ENCODE measurements around the gene S100A5.

The S100A5 gene

DNA sequence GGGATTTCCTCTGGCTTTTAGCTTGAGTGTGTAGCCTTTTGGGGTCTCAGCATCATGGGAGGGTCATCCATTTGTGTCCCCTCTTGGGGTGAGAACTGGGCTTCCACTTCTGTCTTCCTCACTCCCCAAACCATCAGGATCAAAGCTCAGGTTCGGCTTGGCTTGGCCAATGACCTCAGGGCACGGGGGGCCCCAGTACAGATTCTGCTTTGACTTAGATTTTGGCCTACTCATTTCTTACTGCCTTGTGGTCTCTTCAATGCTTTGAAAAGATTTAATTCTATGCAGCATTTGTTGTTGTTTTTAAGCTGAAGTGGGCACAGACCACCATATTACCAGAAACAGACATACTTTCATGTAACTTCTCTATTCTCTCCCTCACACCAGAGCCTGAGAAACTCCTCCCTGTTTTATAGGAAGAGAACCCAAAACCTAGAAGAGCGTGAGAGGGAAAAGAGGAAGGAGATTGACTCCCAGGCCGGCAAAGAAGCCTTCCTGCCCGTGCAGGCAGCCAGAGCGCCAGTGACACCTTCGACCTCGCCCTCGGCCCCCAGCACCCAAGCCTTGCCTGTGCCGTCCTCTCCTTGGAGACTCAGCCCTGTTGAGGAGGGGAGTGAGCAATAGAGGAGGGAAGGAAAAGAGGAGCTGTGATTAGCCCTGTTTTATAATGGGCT is 10.2 kb upstream of the S100A5 start:
- Histone ChIP-seq H4K91ac (ENCODE audit: low read depth, low read length) (peak overlapping the region; percentile 100), H3K9ac (ENCODE audit: low read length) (no peak overlapping the region), H3K4ac (ENCODE audit: low read depth, low read length) (peak overlapping the region; percentile 42), H2AK5ac (ENCODE audit: low read length) (peak overlapping the region; percentile 87), H3K4me3 (ENCODE audit: low read depth, low read length) (no peak overlapping the region), H2BK12ac (ENCODE audit: low read length) (peak overlapping the region; percentile 98), H3K9me3 (ENCODE audit: insufficient read depth, low read depth, low read length) (no peaks in the 10 kb centered on the region), H3K27ac (ENCODE audit: low read depth, low read length) (peak overlapping the region; percentile 80), H3K23ac (ENCODE audit: low read length) (no peak overlapping the region), H3K27me3 (ENCODE audit: insufficient read depth, low read length) (no peaks in the 10 kb centered on the region), H3K18ac (ENCODE audit: low read length) (peak overlapping the region; percentile 82), H3K79me2 (ENCODE audit: control insufficient read depth, insufficient read depth, low read length, poor library complexity) (peaks cover 14% of the 10 kb centered on the region), H4K8ac (ENCODE audit: low read depth, low read length) (peak overlapping the region; percentile 82), H2BK120ac (ENCODE audit: insufficient read depth, low read length, poor library complexity) (peak overlapping the region; percentile 99), H3K4me1 (ENCODE audit: control insufficient read depth in 1 of 2, insufficient read depth in 2 of 2, low read length in 2 of 2) (peaks cover 60% of the 10 kb centered on the region in 2 experiments), H3K14ac (ENCODE audit: low read length) (peak overlapping the region; percentile 92), H3K79me1 (ENCODE audit: low read length) (peaks cover 63% of the 10 kb centered on the region), H4K12ac (ENCODE audit: low read depth, low read length) (no peak overlapping the region), H2AFZ (ENCODE audit: insufficient read depth, low read length, poor library complexity) (no peak overlapping the region), H3K36me3 (ENCODE audit: control insufficient read depth in 1 of 2, insufficient read depth in 2 of 2, low read length in 2 of 2) (no peaks in the 10 kb centered on the region), H2BK5ac (ENCODE audit: low read depth, low read length, poor library complexity) (peak overlapping the region; percentile 97), H3K4me2 (ENCODE audit: low read length) (no peak overlapping the region)
- no peak for DNase-seq
- no CpG with 5 or more reads among the region's 10 CpGs for WGBS (ENCODE audit: extremely low coverage, insufficient coverage, insufficient read length)

DNA sequence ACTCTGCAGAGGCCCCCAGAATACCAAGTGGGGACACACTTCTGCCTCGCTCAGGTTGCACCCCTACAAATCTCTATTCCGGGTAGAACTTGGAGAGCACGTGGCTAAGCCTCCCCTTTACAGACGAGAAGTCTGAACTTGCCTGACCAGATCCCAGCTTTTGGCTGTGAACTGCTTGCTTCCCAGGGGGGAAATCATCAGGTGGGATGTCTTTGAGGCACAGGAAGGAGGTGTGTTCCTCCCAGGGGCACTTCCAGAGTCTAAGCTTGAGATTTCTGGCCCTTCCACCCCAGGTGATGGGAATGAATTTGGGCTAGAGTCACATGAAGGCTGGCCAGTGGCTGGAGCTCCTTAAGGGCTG is 9.6 kb upstream of the S100A5 start:
- peaks cover 15% of the 10 kb centered on the region for H3K79me2 ChIP-seq (ENCODE audit: control insufficient read depth, insufficient read depth, low read length, poor library complexity)
- H3K9ac ChIP-seq (ENCODE audit: low read length), result no peak overlapping the region
- H3K4me2 ChIP-seq (ENCODE audit: low read length), result no peak overlapping the region
- no peak overlapping the region for H3K4me3 ChIP-seq (ENCODE audit: low read depth, low read length)
- peak overlapping the region; percentile 87 for H2AK5ac ChIP-seq (ENCODE audit: low read length)
- peak overlapping the region; percentile 100 for H4K91ac ChIP-seq (ENCODE audit: low read depth, low read length)
- H3K4me1 ChIP-seq (ENCODE audit: control insufficient read depth in 1 of 2, insufficient read depth in 2 of 2, low read length in 2 of 2), result peaks cover 66% of the 10 kb centered on the region in 2 experiments
- peak overlapping the region; percentile 80 for H3K27ac ChIP-seq (ENCODE audit: low read depth, low read length)
- H3K23ac ChIP-seq (ENCODE audit: low read length), result no peak overlapping the region
- H2BK120ac ChIP-seq (ENCODE audit: insufficient read depth, low read length, poor library complexity), result peak overlapping the region; percentile 99
- H3K18ac ChIP-seq (ENCODE audit: low read length), result peak overlapping the region; percentile 82
- H3K27me3 ChIP-seq (ENCODE audit: insufficient read depth, low read length), result no peaks in the 10 kb centered on the region
- H2AFZ ChIP-seq (ENCODE audit: insufficient read depth, low read length, poor library complexity), result peak overlapping the region; percentile 76
- peak overlapping the region; percentile 92 for H3K14ac ChIP-seq (ENCODE audit: low read length)
- peak overlapping the region; percentile 82 for H4K8ac ChIP-seq (ENCODE audit: low read depth, low read length)
- H4K12ac ChIP-seq (ENCODE audit: low read depth, low read length), result no peak overlapping the region
- no peak for DNase-seq
- H3K9me3 ChIP-seq (ENCODE audit: insufficient read depth, low read depth, low read length), result no peaks in the 10 kb centered on the region
- no peaks in the 10 kb centered on the region for H3K36me3 ChIP-seq (ENCODE audit: control insufficient read depth in 1 of 2, insufficient read depth in 2 of 2, low read length in 2 of 2)
- no CpG with 5 or more reads among the region's 4 CpGs for WGBS (ENCODE audit: extremely low coverage, insufficient coverage, insufficient read length)
- H3K79me1 ChIP-seq (ENCODE audit: low read length), result peaks cover 68% of the 10 kb centered on the region
- H2BK5ac ChIP-seq (ENCODE audit: low read depth, low read length, poor library complexity), result peak overlapping the region; percentile 97
- peak overlapping the region; percentile 98 for H2BK12ac ChIP-seq (ENCODE audit: low read length)
- peak overlapping the region; percentile 90 for H3K4ac ChIP-seq (ENCODE audit: low read depth, low read length)

DNA sequence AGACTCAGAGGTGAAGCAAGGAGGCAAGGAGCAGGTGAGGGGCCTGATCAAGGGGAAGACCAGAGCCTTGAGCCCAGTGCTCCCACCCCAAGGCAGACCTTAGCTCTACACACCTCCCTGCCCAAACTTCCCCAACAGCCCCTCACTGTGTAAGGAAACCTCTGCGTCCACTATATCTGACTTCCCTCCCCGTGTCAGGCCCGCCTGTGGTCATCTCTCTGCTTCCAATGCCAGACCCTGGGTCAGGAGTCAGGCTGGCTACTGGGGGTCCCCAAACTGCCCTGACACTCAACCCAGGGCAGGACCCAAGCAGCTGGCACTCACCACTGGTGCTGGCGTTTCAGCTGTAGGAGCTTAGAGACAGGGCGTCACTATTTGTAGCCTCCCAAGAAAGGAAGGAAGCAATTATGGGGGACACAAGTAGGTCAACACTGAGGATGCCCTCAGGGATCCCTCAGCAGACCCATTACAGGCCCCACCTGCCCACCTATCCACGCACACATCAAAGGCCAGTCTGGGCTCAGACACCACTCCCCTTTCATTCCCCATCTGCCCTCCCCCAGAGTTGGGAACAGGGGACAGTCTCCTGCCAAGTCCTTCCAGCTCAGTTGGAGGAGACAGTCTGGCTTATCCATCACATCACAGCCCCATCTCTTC is 9.1 kb upstream of the S100A5 start:
- peak overlapping the region; percentile 87 for H2AK5ac ChIP-seq (ENCODE audit: low read length)
- peak overlapping the region; percentile 98 for H2BK12ac ChIP-seq (ENCODE audit: low read length)
- H3K27me3 ChIP-seq (ENCODE audit: insufficient read depth, low read length), result no peaks in the 10 kb centered on the region
- H3K9me3 ChIP-seq (ENCODE audit: insufficient read depth, low read depth, low read length), result no peaks in the 10 kb centered on the region
- peaks cover 70% of the 10 kb centered on the region for H3K79me1 ChIP-seq (ENCODE audit: low read length)
- H3K9ac ChIP-seq (ENCODE audit: low read length), result no peak overlapping the region
- no peak overlapping the region for H3K23ac ChIP-seq (ENCODE audit: low read length)
- H3K79me2 ChIP-seq (ENCODE audit: control insufficient read depth, insufficient read depth, low read length, poor library complexity), result peaks cover 15% of the 10 kb centered on the region
- no peaks in the 10 kb centered on the region for H3K36me3 ChIP-seq (ENCODE audit: control insufficient read depth in 1 of 2, insufficient read depth in 2 of 2, low read length in 2 of 2)
- H3K4me3 ChIP-seq (ENCODE audit: low read depth, low read length), result no peak overlapping the region
- H3K4ac ChIP-seq (ENCODE audit: low read depth, low read length), result peak overlapping the region; percentile 90
- peak overlapping the region; percentile 97 for H2BK5ac ChIP-seq (ENCODE audit: low read depth, low read length, poor library complexity)
- H3K18ac ChIP-seq (ENCODE audit: low read length), result peak overlapping the region; percentile 82
- peak overlapping the region; percentile 92 for H3K14ac ChIP-seq (ENCODE audit: low read length)
- H4K91ac ChIP-seq (ENCODE audit: low read depth, low read length), result peak overlapping the region; percentile 100
- no peak for DNase-seq
- H2BK120ac ChIP-seq (ENCODE audit: insufficient read depth, low read length, poor library complexity), result peak overlapping the region; percentile 99
- H3K4me1 ChIP-seq (ENCODE audit: control insufficient read depth in 1 of 2, insufficient read depth in 2 of 2, low read length in 2 of 2), result peaks cover 69% of the 10 kb centered on the region in 2 experiments
- H2AFZ ChIP-seq (ENCODE audit: insufficient read depth, low read length, poor library complexity), result peak overlapping the region; percentile 76
- H3K27ac ChIP-seq (ENCODE audit: low read depth, low read length), result peak overlapping the region; percentile 80
- peak overlapping the region; percentile 82 for H4K8ac ChIP-seq (ENCODE audit: low read depth, low read length)
- H3K4me2 ChIP-seq (ENCODE audit: low read length), result no peak overlapping the region
- peak overlapping the region; percentile 29 for H4K12ac ChIP-seq (ENCODE audit: low read depth, low read length)
- no CpG with 5 or more reads among the region's 6 CpGs for whole genome bisulfite sequencing (ENCODE audit: extremely low coverage, insufficient coverage, insufficient read length)

DNA sequence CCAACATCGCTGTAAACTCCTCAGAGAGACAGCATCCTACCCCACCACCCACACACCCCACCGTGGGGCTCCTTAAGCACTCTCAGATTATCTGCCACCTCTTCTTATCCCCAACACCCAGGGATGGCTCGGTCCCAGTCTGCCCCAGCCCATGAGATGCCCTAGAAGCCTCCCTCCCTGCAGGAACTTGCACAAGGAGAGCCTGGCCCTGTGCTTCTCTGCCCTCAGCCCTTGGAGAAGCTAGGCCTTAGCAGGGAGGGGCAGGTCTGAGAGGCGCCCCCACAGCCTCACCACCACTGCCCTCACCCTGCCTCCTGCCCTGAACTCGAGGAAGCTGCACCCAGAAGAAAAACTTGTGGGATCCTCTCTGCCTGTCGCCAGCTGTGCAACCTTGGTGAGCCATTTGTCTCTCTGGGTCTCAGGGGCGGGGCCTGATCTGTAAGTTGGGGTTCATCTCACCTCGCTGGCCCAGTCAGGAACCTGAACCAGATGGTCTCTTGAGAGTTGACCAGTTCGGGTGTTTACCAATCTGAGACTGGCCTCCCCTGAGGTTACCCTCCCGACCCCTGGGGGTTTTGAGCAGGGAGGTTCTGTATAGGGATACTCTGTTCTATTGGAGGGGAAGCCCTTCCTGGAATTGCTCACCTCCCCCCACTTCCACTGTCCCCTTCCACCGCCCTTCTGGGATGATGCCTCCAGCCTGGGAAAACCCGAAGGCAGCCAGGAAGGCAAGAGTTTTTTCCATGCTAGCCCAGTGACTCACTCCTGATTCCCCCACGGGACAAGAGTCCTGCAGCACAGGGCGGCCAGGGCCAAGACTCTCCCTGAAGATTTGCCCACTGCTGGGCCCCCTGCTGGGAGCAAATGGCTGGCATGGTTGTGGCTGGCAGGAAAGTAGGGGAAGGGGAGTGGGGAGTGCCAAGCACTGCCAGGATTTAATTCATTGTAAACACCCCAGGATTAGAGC is 8.3 kb upstream of the S100A5 start, which contains the start of gene S100A3:
Gene S100A3, minus strand, starts transcription at position 537 of the 967 bp plus-strand sequence. CDS start 773 bp downstream, outside the sequence.
- Histone ChIP-seq H3K4me3 (ENCODE audit: low read depth, low read length) (no peak within 1 kb of the TSS), H3K9ac (ENCODE audit: low read length) (no peak within 1 kb of the TSS), H3K36me3 (ENCODE audit: control insufficient read depth in 1 of 2, insufficient read depth in 2 of 2, low read length in 2 of 2) (peaks cover 2 to 3% of the 10 kb centered on the region in 2 experiments), H2AFZ (ENCODE audit: insufficient read depth, low read length, poor library complexity) (peak within 1 kb of the TSS; percentile 76), H3K79me2 (ENCODE audit: control insufficient read depth, insufficient read depth, low read length, poor library complexity) (peaks cover 18% of the 10 kb centered on the region), H3K9me3 (ENCODE audit: insufficient read depth, low read depth, low read length) (no peaks in the 10 kb centered on the region), H3K23ac (ENCODE audit: low read length) (no peak within 1 kb of the TSS), H3K4ac (ENCODE audit: low read depth, low read length) (peak within 1 kb of the TSS; percentile 95), H3K27ac (ENCODE audit: low read depth, low read length) (peak within 1 kb of the TSS; percentile 80), H3K4me1 (ENCODE audit: control insufficient read depth in 1 of 2, insufficient read depth in 2 of 2, low read length in 2 of 2) (peaks cover 71% of the 10 kb centered on the region in 2 experiments), H4K91ac (ENCODE audit: low read depth, low read length) (peak within 1 kb of the TSS; percentile 100), H2BK5ac (ENCODE audit: low read depth, low read length, poor library complexity) (peak within 1 kb of the TSS; percentile 97), H2BK120ac (ENCODE audit: insufficient read depth, low read length, poor library complexity) (peak within 1 kb of the TSS; percentile 99), H2BK12ac (ENCODE audit: low read length) (peak within 1 kb of the TSS; percentile 98), H4K8ac (ENCODE audit: low read depth, low read length) (peak within 1 kb of the TSS; percentile 87), H2AK5ac (ENCODE audit: low read length) (peak within 1 kb of the TSS; percentile 96), H3K27me3 (ENCODE audit: insufficient read depth, low read length) (no peaks in the 10 kb centered on the region), H3K4me2 (ENCODE audit: low read length) (peak within 1 kb of the TSS; percentile 34), H3K18ac (ENCODE audit: low read length) (peak within 1 kb of the TSS; percentile 98), H4K12ac (ENCODE audit: low read depth, low read length) (peak within 1 kb of the TSS; percentile 81), H3K79me1 (ENCODE audit: low read length) (peaks cover 71% of the 10 kb centered on the region), H3K14ac (ENCODE audit: low read length) (peak within 1 kb of the TSS; percentile 97)
- DNase-seq, result peak; percentile 70 to 77
- no CpG with 5 or more reads among the region's 14 CpGs for WGBS (ENCODE audit: extremely low coverage, insufficient coverage, insufficient read length)
